Activated naive CD8-positive, alpha-beta T cell treated with anti-CD3 and anti-CD28 coated beads for 36 hours (primary cell): Measurements from ENCODE around the gene FAM156B. TPM values are rescaled to one million over a fixed set of nuclear protein-coding genes. Genes with fewer than 3 reads are reported as not detected.
"Not testable (repeated sequence)": the region's sequence is repeated elsewhere in the genome, so short reads cannot be mapped to it uniquely, and the experiment has no call there.

Source experiments
- DNase-seq: peaks from one replicate; pipeline ENCODE4 v3.0.0; 2021
- H3K27ac Mint-ChIP-seq: one replicate; pipeline ENCODE4 v1.8.0; 2022; ENCODE audit warnings: mild to moderate bottlenecking, moderate library complexity, mixed read lengths
- H3K27me3 Mint-ChIP-seq: one replicate; pipeline ENCODE4 v1.8.0; 2022; ENCODE audit warnings: mild to moderate bottlenecking, mixed read lengths
- H3K36me3 Mint-ChIP-seq: one replicate; pipeline ENCODE4 v1.8.0; 2021; ENCODE audit warnings: mild to moderate bottlenecking, mixed read lengths
- H3K4me1 Mint-ChIP-seq: one replicate; pipeline ENCODE4 v1.8.0; 2021; ENCODE audit warnings: mixed read lengths
- H3K4me3 Mint-ChIP-seq: one replicate; pipeline ENCODE4 v1.8.0; 2022; ENCODE audit warnings: mild to moderate bottlenecking, moderate library complexity, mixed read lengths
- H3K9me3 Mint-ChIP-seq: one replicate; pipeline ENCODE4 v1.8.0; 2022; ENCODE audit warnings: mixed read lengths
- total RNA-seq, 2 experiments: library from RNA; stranded (reverse); gene quantifications; one replicate each; pipeline ENCODE4 v1.2.3, GENCODE V29; 2021

Gene FAM156B
- total RNA-seq, 2 experiments from 2014 or later, result 15.8 to 17.0 TPM

DNA sequence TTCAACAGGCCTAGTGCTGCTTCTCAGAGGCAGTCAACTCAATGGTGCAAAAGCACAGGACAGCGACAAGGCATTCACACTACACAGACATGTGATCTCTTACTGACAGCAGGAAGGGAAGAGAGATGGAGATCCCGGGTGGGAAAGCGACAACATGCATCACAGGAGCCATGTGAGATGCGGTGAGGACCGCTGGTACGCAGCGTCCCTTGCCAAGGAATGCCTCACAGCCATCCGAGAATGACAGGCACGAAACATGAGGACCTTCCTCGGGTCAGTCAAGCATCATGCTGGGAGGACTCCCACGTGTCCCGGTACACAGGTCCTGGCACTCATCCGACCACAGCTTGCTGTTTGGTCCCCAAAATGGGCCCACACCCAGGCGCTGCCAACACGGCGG, 50.4 kb downstream of the FAM156B start:
- H3K36me3 Mint-ChIP-seq, H3K4me1 Mint-ChIP-seq, H3K4me3 Mint-ChIP-seq, H3K27me3 Mint-ChIP-seq, H3K27ac Mint-ChIP-seq, H3K9me3 Mint-ChIP-seq, DNase-seq: not testable (repeated sequence)

- H3K36me3 Mint-ChIP-seq, H3K27ac Mint-ChIP-seq, H3K9me3 Mint-ChIP-seq, DNase-seq, H3K27me3 Mint-ChIP-seq, H3K4me3 Mint-ChIP-seq, H3K4me1 Mint-ChIP-seq: not testable (repeated sequence)
Measured at GRCh38 chrX:52948265-52948664, 51.1 kb downstream of the FAM156B start.

- not testable (repeated sequence) for H3K4me3 Mint-ChIP-seq, DNase-seq, H3K9me3 Mint-ChIP-seq, H3K27ac Mint-ChIP-seq, H3K36me3 Mint-ChIP-seq, H3K4me1 Mint-ChIP-seq, H3K27me3 Mint-ChIP-seq
Measured at GRCh38 chrX:52949325-52949724, 52.2 kb downstream of the FAM156B start.

DNA sequence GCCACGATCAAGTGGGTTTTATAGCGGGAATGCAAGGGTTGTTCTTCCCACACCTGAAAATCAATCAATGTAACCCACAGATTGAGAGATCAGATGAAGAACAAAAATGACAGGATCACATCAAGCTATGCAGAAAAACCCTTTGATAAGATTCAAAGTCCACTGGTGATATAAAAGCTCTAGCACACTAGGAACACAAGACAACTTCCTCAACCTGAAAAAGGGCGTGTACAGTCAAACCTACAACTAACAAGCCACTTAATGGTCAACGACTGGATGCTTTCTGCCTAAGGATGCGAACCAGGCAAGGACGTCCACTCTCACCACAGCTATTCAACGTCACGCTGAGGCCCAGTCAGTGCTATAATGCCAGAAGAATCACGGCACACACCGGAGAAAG, 52.8 kb downstream of the FAM156B start:
- H3K27me3 Mint-ChIP-seq, H3K9me3 Mint-ChIP-seq, DNase-seq, H3K4me3 Mint-ChIP-seq, H3K36me3 Mint-ChIP-seq, H3K27ac Mint-ChIP-seq, H3K4me1 Mint-ChIP-seq: not testable (repeated sequence)

Other genes with a start within 250 kb of the FAM156B start
- gene SSX7, start 242.4 kb upstream of the FAM156B start, total RNA-seq, result not detected
- not detected for gene SSX2, start 190.2 kb upstream of the FAM156B start, total RNA-seq
- not detected for gene SSX2B, start 146.1 kb upstream of the FAM156B start, total RNA-seq
- not detected for gene SPANXN5, start 99.9 kb upstream of the FAM156B start, total RNA-seq
- not detected for gene XAGE5, start 86.0 kb upstream of the FAM156B start, total RNA-seq
- gene XAGE3, start 29.2 kb upstream of the FAM156B start, total RNA-seq, result not detected
- 10 to 100 TPM; 22.7 to 23.7 TPM for gene FAM156A, start 61.2 kb downstream of the FAM156B start, total RNA-seq
- under 1 TPM; 0.56 to 0.64 TPM for gene GPR173, start 151.5 kb downstream of the FAM156B start, total RNA-seq
- gene TSPYL2, start 185.0 kb downstream of the FAM156B start, total RNA-seq, result 10 to 100 TPM; 46.7 to 52.7 TPM
- 1 to 10 TPM; 6.3 to 6.4 TPM for gene KANTR, start 196.8 kb downstream of the FAM156B start, total RNA-seq